Fibroblast of gingiva (primary cell): ENCODE results near the gene SH3RF2.

Experiments used
- DNase-seq: peaks from one replicate; pipeline ENCODE4 v3.0.0-alpha.2; 2011; ENCODE audit warnings: low read depth

Gene SH3RF2

DNA sequence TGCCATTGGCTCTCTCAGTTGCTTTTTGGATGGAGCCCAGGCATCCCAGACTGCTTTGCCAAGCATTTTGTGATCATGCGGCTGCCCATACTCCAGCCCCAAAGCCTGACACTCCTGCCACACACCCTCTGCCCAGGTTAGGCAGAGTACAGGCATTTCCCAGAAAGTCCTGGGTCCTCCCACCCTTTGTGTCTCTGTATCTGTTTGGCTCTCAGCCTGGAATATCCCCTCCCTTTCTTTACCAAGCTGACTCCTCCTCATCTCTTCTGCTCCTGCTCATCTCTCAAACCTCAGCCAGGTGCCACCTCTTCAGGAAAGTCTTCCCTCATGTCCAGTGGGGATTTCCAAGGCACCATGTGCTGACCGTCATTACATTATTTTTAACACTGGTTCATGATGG lies 14.3 kb upstream of the SH3RF2 start:
- DNase-seq = no peak

DNA sequence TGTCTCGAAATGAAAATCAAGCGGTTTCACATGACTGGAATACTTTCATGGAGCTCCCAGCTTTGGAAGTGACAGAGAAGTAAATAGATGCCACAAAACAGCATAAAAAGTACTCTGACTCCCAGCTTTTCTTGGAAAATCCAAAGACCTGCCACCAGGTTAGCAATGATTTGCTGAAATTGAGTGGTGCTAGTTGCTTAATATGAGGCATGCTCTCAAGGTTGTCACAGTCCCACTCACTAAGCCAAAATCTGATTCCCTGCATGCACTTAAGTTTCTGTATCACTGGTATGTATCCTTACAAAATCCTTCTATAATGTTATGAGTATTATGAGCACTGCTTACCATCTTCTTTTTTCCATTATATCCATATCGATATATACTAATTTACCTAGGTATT lies 13.0 kb upstream of the SH3RF2 start:
- no peak for DNase-seq

DNA sequence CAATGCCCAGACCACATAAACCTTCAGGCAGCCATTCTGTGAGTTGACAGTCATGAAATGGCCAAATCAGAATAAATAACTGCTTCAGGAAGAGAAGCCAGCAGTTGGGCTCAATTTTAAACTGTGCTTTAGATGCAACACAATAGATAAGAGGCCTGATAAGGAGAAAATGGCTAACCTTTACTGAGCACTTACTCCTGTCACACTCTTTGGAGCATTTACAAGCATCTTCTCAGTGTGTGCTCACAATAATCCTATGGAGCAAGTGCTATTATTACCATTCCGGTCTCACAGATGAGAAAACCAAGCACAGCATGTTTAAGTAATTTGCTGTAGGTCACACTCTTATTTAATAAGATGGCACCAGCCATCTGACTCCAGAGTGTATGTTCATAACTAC lies 11.5 kb upstream of the SH3RF2 start:
- DNase-seq = no peak

DNA sequence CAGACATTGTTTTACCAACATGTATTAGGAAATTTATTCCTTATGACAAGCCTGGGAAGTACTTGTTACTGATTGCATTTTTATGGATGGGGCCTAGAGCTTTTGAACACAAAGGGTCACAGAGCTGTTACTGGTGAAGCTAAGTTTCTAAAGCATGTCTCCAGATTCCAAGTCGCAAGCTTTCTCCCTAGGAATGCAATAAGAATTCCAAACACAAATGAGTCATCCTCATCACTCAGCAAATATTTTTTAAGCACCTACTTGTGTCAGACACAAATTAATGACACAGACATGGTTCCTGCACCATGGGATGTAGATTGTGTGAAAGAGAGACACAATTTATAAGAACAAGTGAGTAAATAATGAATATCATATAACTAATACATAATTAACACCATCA lies 11.0 kb upstream of the SH3RF2 start:
- DNase-seq = peak; percentile 80

DNA sequence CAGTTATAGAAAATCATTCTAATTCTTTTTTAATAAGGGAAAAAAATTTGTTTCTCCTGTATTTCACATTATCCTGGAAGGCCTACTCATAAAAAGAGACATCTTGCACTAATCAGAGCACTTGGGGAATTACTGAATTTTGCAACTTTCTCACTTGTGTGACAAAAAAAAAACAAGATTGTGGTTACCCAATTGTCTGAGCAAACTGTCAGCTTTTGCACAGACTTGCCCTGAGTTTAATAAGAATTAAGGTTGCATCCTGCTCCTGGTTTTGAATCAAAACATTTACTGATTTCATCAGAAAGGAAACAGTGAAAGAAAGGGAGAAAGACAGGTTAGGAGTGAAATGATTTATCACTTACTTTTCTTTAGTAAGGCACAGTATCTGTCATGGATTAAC lies 10.6 kb upstream of the SH3RF2 start:
- peak; percentile 82 for DNase-seq

DNA sequence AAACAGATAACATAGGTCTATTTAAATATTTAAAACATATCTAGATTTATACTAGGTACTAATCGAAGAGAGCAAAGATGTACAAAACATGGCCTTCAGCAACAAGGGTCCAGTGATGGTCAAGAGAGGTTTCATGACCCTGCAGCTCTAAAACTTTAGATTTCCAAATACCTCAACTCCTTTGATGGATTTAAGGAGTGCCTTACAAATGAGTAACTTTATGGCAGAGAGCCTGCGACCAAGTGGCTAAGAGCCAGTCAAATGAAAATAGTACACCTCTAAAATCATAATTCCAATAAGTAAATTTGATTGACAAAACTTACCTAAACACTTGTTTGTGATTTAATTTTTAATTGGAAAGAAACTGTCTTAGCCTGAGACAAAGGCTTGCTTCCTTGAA lies 4.7 kb upstream of the SH3RF2 start:
- no peak for DNase-seq

DNA sequence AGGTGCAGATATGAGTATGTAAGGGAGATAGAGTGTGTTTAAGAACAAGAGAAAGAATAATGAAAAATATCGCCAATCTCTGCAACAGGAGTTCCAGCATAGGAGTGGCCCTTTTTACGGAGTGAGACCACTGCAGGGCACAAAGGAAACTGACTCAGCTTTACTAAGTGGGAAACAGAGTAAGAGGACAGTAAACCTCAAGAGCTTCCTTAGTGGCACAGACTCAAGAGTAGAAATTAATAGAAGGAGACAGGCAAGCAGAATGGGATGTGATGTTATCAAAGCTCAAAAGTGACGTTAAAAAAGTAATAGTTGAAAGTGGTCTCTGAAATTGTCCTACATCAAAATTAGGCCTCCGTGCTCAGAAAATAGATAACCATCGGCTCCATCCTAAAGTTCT lies 2.1 kb upstream of the SH3RF2 start:
- DNase-seq = no peak

DNA sequence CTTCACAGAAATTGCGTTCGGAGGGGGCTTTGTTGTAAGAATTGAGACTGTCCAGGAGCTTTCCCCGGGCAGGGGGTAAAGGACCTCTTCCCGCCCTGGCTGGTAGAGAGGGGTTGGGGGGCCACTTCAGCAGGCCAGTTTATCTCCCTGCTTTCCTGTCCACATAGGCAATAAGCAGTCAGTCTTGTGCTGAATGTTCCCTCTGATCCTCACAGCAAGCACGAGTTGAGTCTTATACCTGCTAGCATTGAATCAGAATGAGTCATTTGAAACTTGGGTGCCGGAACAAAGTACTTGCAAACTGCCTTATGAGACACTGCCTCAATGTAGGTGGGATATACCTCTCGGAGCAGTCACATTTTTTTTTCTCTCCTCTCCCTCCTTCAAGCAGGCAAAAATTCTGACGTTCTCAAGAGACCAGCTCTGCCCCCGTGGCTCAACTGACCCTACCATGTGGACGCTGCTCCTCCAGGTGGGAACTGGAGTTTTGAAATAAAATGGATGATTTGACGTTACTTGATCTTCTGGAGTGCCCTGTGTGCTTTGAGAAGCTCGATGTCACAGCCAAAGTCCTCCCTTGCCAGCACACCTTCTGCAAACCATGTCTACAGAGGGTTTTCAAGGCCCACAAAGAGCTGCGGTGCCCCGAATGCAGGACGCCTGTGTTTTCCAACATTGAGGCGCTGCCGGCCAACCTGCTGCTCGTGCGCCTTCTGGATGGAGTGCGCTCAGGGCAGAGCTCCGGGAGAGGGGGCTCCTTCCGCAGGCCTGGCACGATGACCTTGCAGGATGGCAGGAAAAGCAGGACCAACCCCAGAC lies 1.3 kb downstream of the SH3RF2 start:
- DNase-seq = no peak

DNA sequence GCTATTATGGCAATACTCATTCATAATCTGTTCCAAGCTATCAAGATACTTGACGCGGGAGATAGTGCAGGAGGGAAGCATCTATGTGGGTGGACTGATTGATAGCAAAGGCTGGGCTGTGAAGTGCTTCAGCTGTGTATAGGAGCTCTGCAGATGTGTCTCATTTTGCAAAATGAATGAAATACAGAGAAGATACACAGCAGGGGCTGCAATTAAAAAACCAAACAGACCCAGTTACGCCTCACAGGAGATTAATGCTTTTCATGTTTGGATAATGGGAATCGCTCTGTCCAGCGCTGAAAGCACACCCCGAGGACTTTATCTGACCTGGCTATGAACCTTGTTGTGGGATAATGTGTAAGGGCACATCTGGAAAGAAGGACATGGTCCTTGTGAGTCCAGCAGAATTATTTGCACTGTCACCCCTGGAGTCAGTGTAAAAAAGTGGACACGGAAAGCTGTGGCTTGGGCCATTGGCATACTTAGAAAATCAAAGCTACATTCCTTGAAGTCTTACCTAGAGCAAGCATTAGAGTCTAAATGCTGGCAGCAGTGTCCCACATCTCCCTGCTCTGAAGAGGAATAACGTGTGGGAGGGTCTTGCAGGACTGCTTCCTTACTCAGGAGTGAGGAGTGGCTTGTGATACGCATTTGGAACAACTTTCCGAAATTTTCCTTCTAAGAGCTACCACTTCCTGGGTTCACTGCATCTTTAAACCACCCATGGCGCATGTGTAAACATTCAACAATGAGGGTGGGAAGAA lies 2.6 kb downstream of the SH3RF2 start:
- no peak for DNase-seq

DNA sequence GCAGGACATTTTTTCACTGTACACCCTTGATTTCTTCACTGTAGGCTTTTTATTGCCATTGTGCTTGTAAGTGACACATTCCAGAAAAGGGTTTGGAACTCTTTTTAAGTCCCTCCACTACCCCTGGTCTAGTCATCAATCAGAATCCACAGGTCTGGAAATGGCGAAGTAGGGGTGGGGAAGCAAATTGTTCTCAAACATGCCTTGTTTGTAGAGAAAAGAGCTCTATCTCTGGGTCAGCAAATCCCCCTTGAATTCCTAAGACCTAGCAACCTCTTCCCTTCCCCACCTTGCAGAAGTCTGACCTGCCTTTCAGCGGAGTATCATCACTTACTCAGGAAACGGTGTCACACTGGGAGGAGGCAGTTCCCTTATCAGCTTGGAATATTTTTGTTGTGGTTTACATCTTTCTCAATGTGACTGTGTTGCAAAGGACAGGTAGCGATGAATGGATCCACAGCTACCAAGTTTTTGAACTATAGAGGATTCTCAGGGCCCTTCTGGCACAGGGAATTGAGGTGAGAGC lies 3.2 kb downstream of the SH3RF2 start:
- no peak for DNase-seq

DNA sequence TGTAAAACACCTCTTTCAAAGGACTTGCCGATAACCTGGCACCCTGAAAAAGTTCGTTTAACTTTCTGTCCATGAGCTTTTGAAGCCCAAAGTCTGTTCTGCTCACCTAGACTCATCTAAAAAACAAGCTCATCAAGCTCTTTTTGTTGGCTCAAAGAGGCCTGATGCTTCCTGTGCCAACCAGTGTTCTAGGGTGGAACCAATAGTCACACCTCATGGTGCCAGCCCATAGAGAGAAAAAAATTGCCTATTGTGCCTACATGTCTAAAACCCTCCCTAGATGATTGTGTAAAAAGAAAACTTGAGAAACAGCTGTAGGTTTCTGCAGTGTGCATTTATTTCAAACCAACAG lies 4.7 kb downstream of the SH3RF2 start:
- no peak for DNase-seq

DNA sequence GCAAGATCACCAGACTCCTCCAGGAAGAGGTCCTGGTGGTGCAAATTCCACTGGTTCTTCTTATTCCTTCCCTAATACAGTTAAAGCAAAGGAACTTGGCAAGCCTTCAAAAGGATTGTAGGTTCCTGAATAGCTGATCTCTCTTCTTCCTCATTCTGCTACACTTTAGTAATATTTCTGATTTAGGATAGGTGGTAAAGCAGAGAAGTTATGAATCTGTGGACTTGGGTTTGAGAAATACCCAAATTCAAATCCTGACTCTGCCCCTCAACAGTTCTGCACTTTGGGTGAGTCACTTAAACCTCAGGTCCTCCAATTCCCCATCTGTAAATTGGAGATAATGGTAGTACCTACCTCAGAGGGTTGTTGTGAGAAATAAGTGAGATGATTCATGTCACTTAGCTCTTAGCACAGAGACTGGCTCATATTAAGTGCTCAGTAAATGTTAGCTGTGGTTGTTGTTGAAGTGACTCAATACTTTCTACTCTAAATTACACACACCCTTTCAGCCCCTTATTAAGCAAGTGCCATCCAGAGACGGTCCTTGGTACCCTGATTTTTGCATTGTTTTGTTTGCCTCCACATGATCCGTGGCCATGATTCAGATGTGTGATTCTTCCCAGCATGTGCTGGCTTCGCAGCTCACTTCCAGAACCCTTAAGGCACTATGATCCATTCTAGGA lies 5.2 kb downstream of the SH3RF2 start:
- DNase-seq = no peak

DNA sequence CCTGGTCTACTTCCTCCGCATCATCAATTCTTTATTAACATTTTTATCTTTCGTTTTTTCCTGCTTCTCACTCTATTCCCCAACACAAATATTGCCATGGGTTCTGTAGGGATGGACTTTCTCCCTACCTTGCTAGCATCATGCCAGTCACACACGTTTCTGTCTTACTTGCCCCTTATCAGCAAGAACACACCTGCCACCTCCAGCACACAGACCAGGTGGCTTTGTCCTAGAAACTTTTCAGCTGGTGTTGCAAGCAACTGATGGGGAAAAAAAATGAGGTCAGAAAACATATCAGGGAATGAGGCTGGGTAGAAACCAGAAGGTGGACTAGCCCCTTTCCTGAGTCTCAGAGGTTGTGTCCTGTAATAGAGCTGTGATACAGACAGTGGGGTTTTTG lies 5.8 kb downstream of the SH3RF2 start:
- DNase-seq = no peak

DNA sequence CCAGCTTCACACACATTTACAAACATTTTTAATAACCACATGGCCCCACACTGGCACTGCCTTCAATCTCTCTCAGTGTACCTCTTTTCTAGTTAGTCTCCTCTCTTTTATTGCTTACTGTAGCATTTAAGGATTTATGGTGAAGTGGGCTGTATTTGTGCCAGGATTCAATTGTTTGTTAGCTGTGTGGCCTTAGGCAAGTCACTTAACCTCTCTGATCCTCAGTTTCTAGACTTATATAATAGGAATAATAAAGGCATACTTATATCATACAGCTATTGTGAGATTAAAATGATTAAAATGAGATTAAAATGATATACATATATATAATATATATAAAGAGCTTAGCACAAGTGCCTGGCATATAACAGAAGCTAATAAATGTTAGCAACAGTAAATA lies 6.4 kb downstream of the SH3RF2 start:
- no peak for DNase-seq

DNA sequence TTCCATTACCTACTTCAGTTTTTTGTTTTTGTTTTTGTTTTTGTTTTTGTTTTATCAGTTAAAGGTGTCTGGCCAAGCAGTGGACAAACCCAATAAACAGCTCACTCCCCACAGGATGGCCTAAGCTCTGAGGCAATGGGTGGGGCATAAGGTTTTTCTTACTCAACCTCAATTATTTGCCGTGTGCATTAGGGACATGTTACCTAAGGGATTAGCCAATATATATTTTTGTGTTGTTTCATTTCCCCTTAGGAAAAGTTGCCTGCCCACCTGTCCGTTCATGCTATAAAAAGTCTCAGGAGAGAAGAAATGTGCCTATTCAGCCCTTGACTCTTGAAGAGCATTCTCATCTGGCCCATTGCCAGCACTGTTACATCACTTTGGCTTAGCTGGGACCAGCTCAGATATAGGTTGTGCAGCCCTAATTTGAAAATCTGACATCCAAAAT lies 7.3 kb downstream of the SH3RF2 start:
- DNase-seq = no peak

DNA sequence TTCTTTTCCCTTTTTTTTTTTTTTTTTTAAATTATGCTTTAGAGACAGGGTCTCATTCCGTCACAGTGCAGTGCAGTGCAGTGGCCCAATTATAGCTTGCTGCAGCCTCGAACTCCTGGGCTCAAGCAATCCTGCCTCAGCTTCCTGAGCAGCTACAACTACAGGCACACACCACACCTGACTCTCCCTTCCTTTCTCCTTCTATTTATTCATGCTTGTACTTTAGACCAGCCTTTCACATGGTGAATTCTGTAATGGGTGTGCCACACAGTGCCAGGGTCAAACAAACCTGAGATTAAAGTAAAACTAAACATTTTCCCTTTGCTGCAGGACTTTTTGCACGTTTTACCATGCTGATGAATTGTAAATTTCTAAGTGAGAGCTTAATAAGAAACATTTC lies 8.0 kb downstream of the SH3RF2 start:
- DNase-seq = no peak

DNA sequence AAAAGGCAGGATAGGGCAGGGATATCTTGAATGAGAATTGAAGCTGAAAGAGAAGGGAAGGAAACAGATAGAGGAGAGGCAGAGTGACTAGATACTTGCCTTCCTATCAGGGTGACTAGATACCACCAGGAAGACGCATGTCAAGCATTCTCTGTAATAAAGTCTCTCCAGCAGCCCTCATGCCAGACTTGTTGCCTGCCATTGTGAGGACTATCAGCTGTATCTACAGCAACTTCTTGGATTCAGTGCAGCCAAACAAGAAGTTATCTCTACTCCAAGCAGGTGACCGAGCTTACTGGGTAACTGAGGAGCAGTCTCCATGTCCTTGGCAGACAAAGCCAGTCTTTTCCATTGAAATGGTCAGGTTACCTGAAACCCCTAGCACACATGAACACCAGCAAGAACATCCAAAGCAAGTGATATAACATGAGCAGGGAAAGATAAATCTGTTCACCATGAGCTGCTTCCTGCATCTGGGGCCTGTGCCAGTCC lies 9.3 kb downstream of the SH3RF2 start:
- DNase-seq = no peak

DNA sequence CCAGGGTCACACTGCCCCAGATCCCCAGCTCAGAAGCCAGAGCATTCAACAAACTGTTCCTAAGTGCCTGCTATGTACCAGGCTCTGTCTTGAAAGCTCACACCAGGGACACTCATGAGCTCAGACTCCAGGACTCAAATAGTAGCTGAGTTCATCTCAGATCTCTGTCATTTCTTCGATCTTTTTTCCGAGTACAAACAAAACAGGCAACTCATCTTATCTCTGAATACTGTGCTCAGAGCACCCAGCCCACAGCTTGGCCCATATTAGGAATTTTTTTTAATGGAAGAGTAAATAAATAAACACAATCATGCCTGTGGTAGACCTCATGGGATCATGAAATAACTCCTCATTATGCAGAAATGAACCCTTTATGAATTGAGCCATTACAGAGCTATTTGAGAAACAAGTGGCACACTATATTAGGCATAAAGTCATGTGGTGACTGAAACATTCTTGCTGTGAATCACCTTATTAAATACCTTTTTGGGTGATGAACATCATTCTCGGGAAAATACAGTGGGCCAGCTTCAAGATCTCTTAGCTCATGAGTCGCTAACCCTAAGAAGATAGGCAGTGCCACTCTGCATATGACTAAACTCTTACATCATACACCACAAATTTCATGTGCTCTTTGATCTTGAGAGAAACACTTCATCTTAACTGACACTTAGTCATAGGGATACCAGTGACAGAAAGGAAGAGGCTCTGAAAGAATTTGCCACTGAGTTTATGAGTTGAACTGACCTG lies 9.9 kb downstream of the SH3RF2 start:
- DNase-seq = peak; percentile 51

DNA sequence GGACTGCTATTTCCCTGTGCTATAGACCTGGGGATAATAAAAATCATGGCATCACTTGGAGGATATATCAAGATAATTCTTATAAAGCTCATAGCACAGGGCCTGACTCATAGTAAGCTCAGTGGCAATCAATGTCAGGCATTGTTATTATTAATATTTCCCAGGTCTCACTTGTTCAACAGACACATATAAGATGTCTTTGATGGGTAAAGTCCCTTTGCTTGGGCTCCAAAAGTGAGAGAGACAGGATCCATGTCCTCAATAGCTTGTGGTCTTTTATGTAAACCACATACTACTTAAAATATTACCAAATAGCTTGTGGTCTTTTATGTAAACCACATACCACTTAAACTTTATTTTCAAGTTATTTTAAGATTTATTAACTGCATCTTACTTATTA lies 11.2 kb downstream of the SH3RF2 start:
- no peak for DNase-seq

DNA sequence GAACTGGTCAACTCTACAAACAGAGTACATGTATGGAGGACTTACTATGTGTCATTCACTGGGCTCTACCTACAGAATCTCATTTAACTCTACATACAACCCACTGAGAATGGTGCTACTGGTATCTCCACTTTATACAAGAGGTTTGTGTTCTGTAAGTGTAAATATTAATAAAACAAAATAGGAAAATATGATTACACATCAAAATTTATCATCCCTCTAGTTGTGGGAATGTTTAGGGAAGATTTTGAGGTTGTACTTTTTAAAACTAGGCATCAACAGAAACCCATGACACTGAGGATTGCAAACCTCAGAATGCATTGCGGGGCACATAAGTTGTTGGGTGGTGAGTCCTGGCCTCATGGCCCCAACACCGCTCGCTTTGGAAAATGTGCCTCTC lies 11.7 kb downstream of the SH3RF2 start:
- no peak for DNase-seq

DNA sequence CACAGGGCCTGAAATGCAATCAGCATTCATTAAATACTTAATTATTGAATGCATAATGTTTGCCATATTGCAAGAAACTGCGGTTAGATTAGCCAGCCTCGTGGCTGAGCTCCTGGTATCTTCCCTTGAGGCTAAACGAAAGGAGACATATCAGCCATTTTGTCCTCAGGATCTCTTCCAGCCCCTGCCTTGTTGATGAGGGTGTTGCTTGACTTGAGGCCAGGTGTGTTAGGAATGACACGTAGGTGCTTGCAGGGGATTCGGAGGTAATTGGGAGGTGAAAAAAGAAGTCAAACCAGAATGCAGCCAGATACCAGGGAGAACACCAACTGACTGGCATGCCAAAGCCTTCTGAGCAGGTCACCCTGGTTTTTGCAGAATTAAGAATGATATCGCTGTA lies 12.5 kb downstream of the SH3RF2 start:
- no peak for DNase-seq

DNA sequence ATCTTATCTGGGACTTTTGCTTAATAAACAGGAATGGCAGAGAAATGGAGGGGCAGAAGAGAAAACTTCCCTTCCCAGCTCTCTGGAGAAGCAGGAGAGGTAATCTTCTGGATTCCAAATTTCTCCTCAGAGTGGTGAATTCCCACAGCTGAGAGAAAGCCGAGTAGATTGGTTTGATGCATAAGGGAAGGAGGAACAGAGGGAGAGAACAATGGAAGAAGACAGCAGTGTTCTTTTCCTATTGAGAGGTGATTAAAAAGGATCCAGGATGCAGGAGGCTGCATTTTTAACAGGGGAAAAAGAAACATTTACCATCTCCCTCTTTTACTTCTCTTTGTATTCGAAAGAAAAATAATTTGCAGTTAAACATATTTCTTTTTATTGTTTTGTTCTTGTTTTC lies 13.1 kb downstream of the SH3RF2 start:
- DNase-seq = no peak
